NCI-H146 treated with DMSO at 0.1 percent for 48 hours (cell line): ENCODE data around the gene LDHAL6A.
"Not testable (repeated sequence)": the region's sequence is repeated elsewhere in the genome, so short reads cannot be mapped to it uniquely, and the experiment has no call there.

Experiments used
- DNase-seq: peaks from one replicate; lab custom pipeline; 2025; ENCODE audit not compliant: unreplicated experiment; lab: John Stamatoyannopoulos, UW

The LDHAL6A gene

GRCh38 chr11:18455686-18456372, at the start of gene LDHAL6A:
Gene LDHAL6A (plus strand): TSS chr11:18455856. CDS start chr11:18456681, 825 bp downstream.
- DNase-seq: no peak

- not testable (repeated sequence) for DNase-seq
Observed at GRCh38 chr11:18407400-18407799, 48.3 kb upstream of the LDHAL6A start.

- DNase-seq: no peak
Observed at GRCh38 chr11:18408558-18409291, 46.9 kb upstream of the LDHAL6A start.

- DNase-seq: no peak
Observed at GRCh38 chr11:18416459-18416858, 39.2 kb upstream of the LDHAL6A start.

- no peak for DNase-seq
Observed at GRCh38 chr11:18419040-18419439, 36.6 kb upstream of the LDHAL6A start.

GRCh38 chr11:18420067-18420466, 35.6 kb upstream of the LDHAL6A start:
- no peak for DNase-seq

- no peak for DNase-seq
Observed at GRCh38 chr11:18427240-18427639, 28.4 kb upstream of the LDHAL6A start.

- DNase-seq: no peak
Observed at GRCh38 chr11:18429332-18429731, 26.3 kb upstream of the LDHAL6A start.

- DNase-seq: no peak
Observed at GRCh38 chr11:18438691-18439090, 17.0 kb upstream of the LDHAL6A start.

- no peak for DNase-seq
Observed at GRCh38 chr11:18449251-18449650, 6.4 kb upstream of the LDHAL6A start.

GRCh38 chr11:18452927-18453326, 2.7 kb upstream of the LDHAL6A start:
- DNase-seq: no peak

GRCh38 chr11:18457450-18457849, 1.8 kb downstream of the LDHAL6A start:
- DNase-seq: peak; percentile 79

- DNase-seq: no peak
Observed at GRCh38 chr11:18459634-18460033, 4.0 kb downstream of the LDHAL6A start.

GRCh38 chr11:18461909-18462308, 6.3 kb downstream of the LDHAL6A start:
- no peak for DNase-seq

GRCh38 chr11:18463439-18463838, 7.8 kb downstream of the LDHAL6A start:
- no peak for DNase-seq

- DNase-seq: no peak
Observed at GRCh38 chr11:18466402-18466801, 10.7 kb downstream of the LDHAL6A start.

GRCh38 chr11:18468059-18468458, 12.4 kb downstream of the LDHAL6A start:
- DNase-seq: no peak

GRCh38 chr11:18468961-18469360, 13.3 kb downstream of the LDHAL6A start:
- DNase-seq: no peak

GRCh38 chr11:18471995-18472394, 16.3 kb downstream of the LDHAL6A start:
- DNase-seq: no peak

- no peak for DNase-seq
Observed at GRCh38 chr11:18472587-18472986, 16.9 kb downstream of the LDHAL6A start.

- no peak for DNase-seq
Observed at GRCh38 chr11:18479063-18479462, 23.4 kb downstream of the LDHAL6A start.

GRCh38 chr11:18485913-18486528, 30.4 kb downstream of the LDHAL6A start:
- DNase-seq: no peak
